Measurements from ENCODE around the gene RPS6KL1. TPM values are rescaled to one million over a fixed set of nuclear protein-coding genes. Genes with fewer than 3 reads are reported as not detected.

The RPS6KL1 gene
- total and polyA plus RNA-seq, 2 experiments from 2014 or later = 5.6 to 6.5 TPM

- H3K27me3 ChIP-seq (ENCODE audit: insufficient read depth) = no peaks in the 10 kb centered on the region
- DNase-seq (ENCODE audit: low spot score) (no peak), ATAC-seq (no peak)
- no peaks in the 10 kb centered on the region for H3K79me2 ChIP-seq (replicated peaks; ENCODE audit: insufficient read depth)
- no peak overlapping the region for H3K4me3 ChIP-seq
- no peak overlapping the region for H3K4me2 ChIP-seq
- no peaks in the 10 kb centered on the region for H3K9me2 ChIP-seq (ENCODE audit: insufficient read depth)
- 0 out of 2 replicates have a peak, but pooled peaks cover 3% of the 10 kb centered on the region for H3F3A ChIP-seq (replicated peaks; ENCODE audit: low read depth)
- H3K27ac ChIP-seq (ENCODE audit: low read depth) = no peak overlapping the region
- no peak overlapping the region for H3K4me3 Mint-ChIP-seq
- peaks cover 51% of the 10 kb centered on the region for H3K36me3 Mint-ChIP-seq (ENCODE audit: low read depth)
- H2AFZ ChIP-seq = no peak overlapping the region
- no peaks in the 10 kb centered on the region for H3K4me1 ChIP-seq (ENCODE audit: insufficient read depth)
- no peaks in the 10 kb centered on the region for H3K9me3 Mint-ChIP-seq
- TF ChIP-seq, protein P1, sequence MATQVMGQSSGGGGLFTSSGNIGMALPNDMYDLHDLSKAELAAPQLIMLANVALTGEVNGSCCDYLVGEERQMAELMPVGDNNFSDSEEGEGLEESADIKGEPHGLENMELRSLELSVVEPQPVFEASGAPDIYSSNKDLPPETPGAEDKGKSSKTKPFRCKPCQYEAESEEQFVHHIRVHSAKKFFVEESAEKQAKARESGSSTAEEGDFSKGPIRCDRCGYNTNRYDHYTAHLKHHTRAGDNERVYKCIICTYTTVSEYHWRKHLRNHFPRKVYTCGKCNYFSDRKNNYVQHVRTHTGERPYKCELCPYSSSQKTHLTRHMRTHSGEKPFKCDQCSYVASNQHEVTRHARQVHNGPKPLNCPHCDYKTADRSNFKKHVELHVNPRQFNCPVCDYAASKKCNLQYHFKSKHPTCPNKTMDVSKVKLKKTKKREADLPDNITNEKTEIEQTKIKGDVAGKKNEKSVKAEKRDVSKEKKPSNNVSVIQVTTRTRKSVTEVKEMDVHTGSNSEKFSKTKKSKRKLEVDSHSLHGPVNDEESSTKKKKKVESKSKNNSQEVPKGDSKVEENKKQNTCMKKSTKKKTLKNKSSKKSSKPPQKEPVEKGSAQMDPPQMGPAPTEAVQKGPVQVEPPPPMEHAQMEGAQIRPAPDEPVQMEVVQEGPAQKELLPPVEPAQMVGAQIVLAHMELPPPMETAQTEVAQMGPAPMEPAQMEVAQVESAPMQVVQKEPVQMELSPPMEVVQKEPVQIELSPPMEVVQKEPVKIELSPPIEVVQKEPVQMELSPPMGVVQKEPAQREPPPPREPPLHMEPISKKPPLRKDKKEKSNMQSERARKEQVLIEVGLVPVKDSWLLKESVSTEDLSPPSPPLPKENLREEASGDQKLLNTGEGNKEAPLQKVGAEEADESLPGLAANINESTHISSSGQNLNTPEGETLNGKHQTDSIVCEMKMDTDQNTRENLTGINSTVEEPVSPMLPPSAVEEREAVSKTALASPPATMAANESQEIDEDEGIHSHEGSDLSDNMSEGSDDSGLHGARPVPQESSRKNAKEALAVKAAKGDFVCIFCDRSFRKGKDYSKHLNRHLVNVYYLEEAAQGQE (IDR thresholded peaks at IDR 0.05; ENCODE audit: unreplicated experiment) = no peak
- peak; percentile 29; the same call in 1 of the 2 replicates for TF ChIP-seq POLR2AphosphoS5 (IDR thresholded peaks at IDR 0.05; ENCODE audit: low read depth)
- peaks cover 8% of the 10 kb centered on the region for H3K4me1 Mint-ChIP-seq
- peaks cover 7% of the 10 kb centered on the region for H3K27me3 Mint-ChIP-seq (ENCODE audit: insufficient read depth, low read depth, poor library complexity)
- peaks cover 9% of the 10 kb centered on the region for H4K20me1 ChIP-seq (replicated peaks; ENCODE audit: insufficient read depth)
- peaks cover 29% of the 10 kb centered on the region for H3K36me3 ChIP-seq (ENCODE audit: insufficient read depth)
- H3K27ac Mint-ChIP-seq = no peak overlapping the region
Measured at GRCh38 chr14:74904635-74905503, 18.2 kb downstream of the RPS6KL1 start.

GRCh38 chr14:74902941-74903705 lies 19.9 kb downstream of the RPS6KL1 start:
- DNase-seq (ENCODE audit: low spot score) = peak; percentile 34
- Mint-ChIP-seq H3K9me3 (no peaks in the 10 kb centered on the region), H3K4me3 (no peak overlapping the region), H3K4me1 (peaks cover 8% of the 10 kb centered on the region), H3K27me3 (ENCODE audit: insufficient read depth, low read depth, poor library complexity) (peaks cover 7% of the 10 kb centered on the region), H3K27ac (peak overlapping the region; percentile 88), H3K36me3 (ENCODE audit: low read depth) (peaks cover 69% of the 10 kb centered on the region)
- no peak overlapping the region for H3K4me2 ChIP-seq
- H3K36me3 ChIP-seq (ENCODE audit: insufficient read depth) = peaks cover 44% of the 10 kb centered on the region
- H3K27me3 ChIP-seq (ENCODE audit: insufficient read depth) = no peaks in the 10 kb centered on the region
- no peaks in the 10 kb centered on the region for H3K4me1 ChIP-seq (ENCODE audit: insufficient read depth)
- H3K79me2 ChIP-seq (replicated peaks; ENCODE audit: insufficient read depth) = no peaks in the 10 kb centered on the region
- ATAC-seq = peak; percentile 27
- H3F3A ChIP-seq (replicated peaks; ENCODE audit: low read depth) = 0 out of 2 replicates have a peak, but pooled peaks cover 5% of the 10 kb centered on the region
- H3K27ac ChIP-seq (ENCODE audit: low read depth) = peak overlapping the region; percentile 55; the same call in 1 of the 2 replicates
- no peaks in the 10 kb centered on the region for H3K9me2 ChIP-seq (ENCODE audit: insufficient read depth)
- peaks cover 15% of the 10 kb centered on the region for H4K20me1 ChIP-seq (replicated peaks; ENCODE audit: insufficient read depth)
- H2AFZ ChIP-seq = no peak overlapping the region
- no peak overlapping the region for H3K4me3 ChIP-seq
- TF ChIP-seq ZNF114 (CRISPR knock-in tag; IDR thresholded peaks at IDR 0.05) (no peak), CREB1 (CRISPR knock-in tag; IDR thresholded peaks at IDR 0.05; ENCODE audit: low read depth) (no peak), CTCF (conservative IDR thresholded peaks at IDR 0.05; ENCODE audit: low read depth in 2 of 2) (no peak), NANOG (IDR thresholded peaks at IDR 0.05; ENCODE audit: borderline replicate concordance) (no peak), EZH2 (IDR thresholded peaks at IDR 0.05; ENCODE audit: low read depth, unreplicated experiment) (no peak), EZH2phosphoT487 (IDR thresholded peaks at IDR 0.05; ENCODE audit: unreplicated experiment) (no peak)
- TF ChIP-seq, protein P2, sequence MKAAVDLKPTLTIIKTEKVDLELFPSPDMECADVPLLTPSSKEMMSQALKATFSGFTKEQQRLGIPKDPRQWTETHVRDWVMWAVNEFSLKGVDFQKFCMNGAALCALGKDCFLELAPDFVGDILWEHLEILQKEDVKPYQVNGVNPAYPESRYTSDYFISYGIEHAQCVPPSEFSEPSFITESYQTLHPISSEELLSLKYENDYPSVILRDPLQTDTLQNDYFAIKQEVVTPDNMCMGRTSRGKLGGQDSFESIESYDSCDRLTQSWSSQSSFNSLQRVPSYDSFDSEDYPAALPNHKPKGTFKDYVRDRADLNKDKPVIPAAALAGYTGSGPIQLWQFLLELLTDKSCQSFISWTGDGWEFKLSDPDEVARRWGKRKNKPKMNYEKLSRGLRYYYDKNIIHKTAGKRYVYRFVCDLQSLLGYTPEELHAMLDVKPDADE (IDR thresholded peaks at IDR 0.05) = no peak
